GM12878 (cell line): Measurements from ENCODE around the gene MUC21. TPM values are rescaled to one million over a fixed set of nuclear protein-coding genes. Genes with fewer than 3 reads are reported as not detected.
"Not testable (repeated sequence)": the region's sequence is repeated elsewhere in the genome, so short reads cannot be mapped to it uniquely, and the experiment has no call there.

Experiments
- ATAC-seq: fragments of 200-7000 bp; cut with Tn5 transposase; 3 replicates; pipeline ENCODE4 v1.9.1; 2020; ENCODE audit warnings: mild to moderate bottlenecking, moderate library complexity
- BruUV-seq: library from RNA; stranded (reverse); fragments of 400-500 nt; replicated peaks from 2 replicates; lab custom pipeline; 2021; lab: Mats Ljungman, UMichigan
- CTCF ChIA-PET: fragments of 300-600 bp; sonication (Branson Sonifier 250); formaldehyde crosslinking; extraction: SDS; loops from one replicate; lab custom pipeline; 2021; ENCODE audit warnings: inconsistent platforms; lab: Yijun Ruan, JAX
- POLR2A ChIA-PET: fragments of 350-600 bp; formaldehyde crosslinking; extraction: SDS; loops from one replicate; lab custom pipeline; 2021; ENCODE audit warnings: inconsistent platforms; lab: Charles Lee
- RAD21 ChIA-PET: fragments of 300-600 bp; sonication (Branson Sonifier 250); formaldehyde crosslinking; loops from one replicate; lab custom pipeline; 2023; ENCODE audit warnings: antibody characterized with exemption; ENCODE audit not compliant: unreplicated experiment; lab: Charles Lee
- SMC1A ChIA-PET: fragments of 300-600 bp; sonication (Branson Sonifier 250); formaldehyde crosslinking; loops from one replicate; lab custom pipeline; 2023; ENCODE audit not compliant: unreplicated experiment, uncharacterized antibody; lab: Charles Lee
- DNase-seq: peaks from one replicate; pipeline ENCODE4 v3.0.0-alpha.2; 2011; ENCODE audit warnings: low read depth, low spot score
- FAIRE-seq: peaks from 3 replicates; lab custom pipeline; 2011; peaks lifted over from hg19 to GRCh38; lab: Jason Lieb, UNC
- H2AFZ ChIP-seq: 2 replicates; pipeline ENCODE4 v1.6.0; 2011; ENCODE audit warnings: low read depth, low read length, control low read depth; ENCODE audit not compliant: control insufficient read depth
- H3K27ac ChIP-seq: 2 replicates; pipeline ENCODE4 v1.5.1; 2011; ENCODE audit warnings: control low read depth; ENCODE audit not compliant: control insufficient read depth, insufficient read depth
- H3K27me3 ChIP-seq, 2 experiments: replicated peaks in 1 of 2; 2 replicates each; pipeline versions ENCODE4 v1.6.0 to v1.6.1; 2011; ENCODE audit warnings: low read length in 1 of 2; ENCODE audit not compliant: control insufficient read depth in 2 of 2, insufficient read depth in 2 of 2
- H3K36me3 ChIP-seq, 2 experiments: 2 replicates each; pipeline ENCODE4 v1.5.1; 2011; ENCODE audit warnings: low read length in 1 of 2; ENCODE audit not compliant: control insufficient read depth in 2 of 2, insufficient read depth in 2 of 2
- H3K4me1 ChIP-seq: 2 replicates; pipeline ENCODE4 v1.6.1; 2011; ENCODE audit warnings: mild to moderate bottlenecking, low read length, moderate library complexity, mixed read lengths; ENCODE audit not compliant: control insufficient read depth, insufficient read depth
- H3K4me2 ChIP-seq: 2 replicates; pipeline ENCODE4 v1.6.0; 2011; ENCODE audit warnings: control low read depth; ENCODE audit not compliant: control insufficient read depth, insufficient read depth
- H3K4me3 ChIP-seq: fragments of 200-600 bp; sonication (generic); 2 replicates; pipeline ENCODE4 v1.5.1; 2016
- H3K79me2 ChIP-seq: 2 replicates; pipeline ENCODE4 v1.6.0; 2011; ENCODE audit warnings: low read length; ENCODE audit not compliant: control insufficient read depth, insufficient read depth
- H3K9ac ChIP-seq: 2 replicates; pipeline ENCODE4 v1.8.0; 2011; ENCODE audit warnings: low read length, control low read depth, mixed read lengths; ENCODE audit not compliant: control insufficient read depth, insufficient read depth
- H3K9me3 ChIP-seq: replicated peaks from 3 replicates; pipeline ENCODE4 v1.5.1; 2011; ENCODE audit warnings: mild to moderate bottlenecking, low read length; ENCODE audit not compliant: control insufficient read depth, insufficient read depth
- H4K20me1 ChIP-seq: 2 replicates; pipeline ENCODE4 v1.6.0; 2011; ENCODE audit not compliant: control insufficient read depth, insufficient read depth
- BCL3 ChIP-seq: IDR thresholded peaks from 2 replicates; pipeline ENCODE4 v1.6.1; 2011; ENCODE audit warnings: borderline replicate concordance, low read depth, mild to moderate bottlenecking, moderate library complexity, low read length; ENCODE audit not compliant: insufficient read depth, poor library complexity, severe bottlenecking
- JUND ChIP-seq: IDR thresholded peaks from 2 replicates; pipeline ENCODE4 v1.6.1; 2012; ENCODE audit warnings: low read depth, mild to moderate bottlenecking, low read length, improper control_type of control experiment, moderate library complexity
- KLF5 ChIP-seq: fragments of 450-650 bp; IDR thresholded peaks from 2 replicates; pipeline ENCODE4 v1.6.1; 2014; ENCODE audit warnings: mild to moderate bottlenecking; ENCODE audit not compliant: partially characterized antibody
- NR2C2 ChIP-seq: IDR thresholded peaks from 2 replicates; pipeline ENCODE4 v1.6.1; 2011; ENCODE audit warnings: borderline replicate concordance, low read depth; ENCODE audit not compliant: control insufficient read depth, insufficient read length
- PML ChIP-seq: IDR thresholded peaks from 2 replicates; pipeline ENCODE4 v1.6.1; 2012; ENCODE audit warnings: low read length, inconsistent platforms
- RAD51 ChIP-seq: fragments of 450-650 bp; IDR thresholded peaks from 2 replicates; pipeline ENCODE4 v1.6.1; 2016; ENCODE audit warnings: moderate library complexity, mild to moderate bottlenecking, inconsistent platforms
- ZBTB11 ChIP-seq: fragments of 450-650 bp; formaldehyde crosslinking; IDR thresholded peaks from 2 replicates; pipeline ENCODE4 v1.5.0; 2022; ENCODE audit warnings: mild to moderate bottlenecking, missing genetic modification characterization
- WGBS: methylation state at CpG from one replicate; pipeline ENCODE4 v1.1.6; 2016; ENCODE audit warnings: low lambda C conversion rate; ENCODE audit not compliant: insufficient replicate concordance, insufficient coverage; ENCODE audit errors: missing lambda C conversion rate; 5-methylcytosine and 5-hydroxymethylcytosine counted together
- in situ Hi-C: fragments of 300-500 bp; cut with MboI; formaldehyde crosslinking; loops from 9 replicates; pipeline ENCODE4 v1.14.3; 2018; ENCODE audit warnings: mixed read lengths
- intact Hi-C: fragments of 100-400 bp; cut with micrococcal nuclease; formaldehyde crosslinking; loops from one replicate; pipeline ENCODE4 v1.14.2; 2022; ENCODE audit not compliant: unreplicated experiment
- polyA plus RNA-seq, 11 experiments: library from polyadenylated mRNA; depleted of rRNA in 4 of 11; unstranded in 6 of 11; stranded (reverse) in 5 of 11; fragments of >200 nt; fragmentation: Nextera tagmentation in 4 of 11; fragmentation: Illumina TruSeq in 1 of 11; extraction: Ambion mirVana in 4 of 11; extraction: Trizol in 1 of 11; gene quantifications; 1 replicate in 1 of 11; 2 replicates in 10 of 11; pipeline versions ENCODE4 v1.2.1 to v1.2.3, GENCODE V29; 2011 to 2016; ENCODE audit warnings: inconsistent platforms in 2 of 11, missing spikeins in 2 of 11, low read depth in 1 of 11
- total RNA-seq, 4 experiments: library from RNA; depleted of rRNA in 3 of 4; stranded (reverse); fragments of >200 nt in 3 of 4; fragmentation: Illumina TruSeq in 1 of 4; extraction: Trizol in 1 of 4; gene quantifications; 2 replicates each; pipeline versions ENCODE4 v1.2.1 to v1.2.3, GENCODE V29; 2013 to 2021
- TF ChIP-seq, protein P1 (sequence below): fragments of 450-650 bp; IDR thresholded peaks from 2 replicates; pipeline ENCODE4 v1.6.1; 2016; ENCODE audit warnings: mild to moderate bottlenecking, moderate library complexity, borderline replicate concordance

The MUC21 gene
- total and polyA plus RNA-seq, 10 of the 15 experiments (the other 5 are each of a cell fraction or from before 2014, with no cell fraction given), result 0.02 TPM; not detected in 9

DNA sequence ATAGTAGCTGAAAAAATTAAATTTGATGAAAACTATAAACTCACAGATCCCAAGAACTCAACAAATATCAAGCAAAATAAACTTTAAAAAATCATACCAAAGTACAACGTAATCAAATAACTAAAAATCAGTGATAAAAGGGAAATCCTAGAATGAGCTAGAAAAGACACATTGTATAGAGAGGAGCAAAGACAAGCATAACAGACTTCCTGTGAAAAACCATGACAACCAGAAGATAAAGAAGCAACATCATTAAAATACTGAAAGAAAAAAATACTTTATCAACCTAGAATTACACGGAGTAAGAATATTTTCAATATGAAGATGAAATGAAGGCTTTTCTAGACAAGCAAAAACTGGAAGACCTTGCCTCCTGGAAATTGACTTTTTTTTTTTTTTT is 36.5 kb downstream of the MUC21 start:
- in situ Hi-C loops, result no loop called here
- H3K4me3 ChIP-seq, result no peak overlapping the region
- intact Hi-C loops, result no loop called here
- H3K36me3 ChIP-seq, result no peaks in the 10 kb centered on the region
- TF ChIP-seq KLF5 (no peak), JUND (no peak), BCL3 (no peak), ZBTB11 (CRISPR knock-in tag) (no peak), RAD51 (no peak), NR2C2 (no peak), PML (no peak)
- TF ChIP-seq, protein P1, sequence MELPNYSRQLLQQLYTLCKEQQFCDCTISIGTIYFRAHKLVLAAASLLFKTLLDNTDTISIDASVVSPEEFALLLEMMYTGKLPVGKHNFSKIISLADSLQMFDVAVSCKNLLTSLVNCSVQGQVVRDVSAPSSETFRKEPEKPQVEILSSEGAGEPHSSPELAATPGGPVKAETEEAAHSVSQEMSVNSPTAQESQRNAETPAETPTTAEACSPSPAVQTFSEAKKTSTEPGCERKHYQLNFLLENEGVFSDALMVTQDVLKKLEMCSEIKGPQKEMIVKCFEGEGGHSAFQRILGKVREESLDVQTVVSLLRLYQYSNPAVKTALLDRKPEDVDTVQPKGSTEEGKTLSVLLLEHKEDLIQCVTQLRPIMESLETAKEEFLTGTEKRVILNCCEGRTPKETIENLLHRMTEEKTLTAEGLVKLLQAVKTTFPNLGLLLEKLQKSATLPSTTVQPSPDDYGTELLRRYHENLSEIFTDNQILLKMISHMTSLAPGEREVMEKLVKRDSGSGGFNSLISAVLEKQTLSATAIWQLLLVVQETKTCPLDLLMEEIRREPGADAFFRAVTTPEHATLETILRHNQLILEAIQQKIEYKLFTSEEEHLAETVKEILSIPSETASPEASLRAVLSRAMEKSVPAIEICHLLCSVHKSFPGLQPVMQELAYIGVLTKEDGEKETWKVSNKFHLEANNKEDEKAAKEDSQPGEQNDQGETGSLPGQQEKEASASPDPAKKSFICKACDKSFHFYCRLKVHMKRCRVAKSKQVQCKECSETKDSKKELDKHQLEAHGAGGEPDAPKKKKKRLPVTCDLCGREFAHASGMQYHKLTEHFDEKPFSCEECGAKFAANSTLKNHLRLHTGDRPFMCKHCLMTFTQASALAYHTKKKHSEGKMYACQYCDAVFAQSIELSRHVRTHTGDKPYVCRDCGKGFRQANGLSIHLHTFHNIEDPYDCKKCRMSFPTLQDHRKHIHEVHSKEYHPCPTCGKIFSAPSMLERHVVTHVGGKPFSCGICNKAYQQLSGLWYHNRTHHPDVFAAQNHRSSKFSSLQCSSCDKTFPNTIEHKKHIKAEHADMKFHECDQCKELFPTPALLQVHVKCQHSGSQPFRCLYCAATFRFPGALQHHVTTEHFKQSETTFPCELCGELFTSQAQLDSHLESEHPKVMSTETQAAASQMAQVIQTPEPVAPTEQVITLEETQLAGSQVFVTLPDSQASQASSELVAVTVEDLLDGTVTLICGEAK, result no peak
- TF ChIP-seq, all 136 proteins: peak for 0
- no peak overlapping the region for H3K4me2 ChIP-seq
- RAD21 ChIA-PET, result no interaction called here
- ATAC-seq (no peak), FAIRE-seq (no peak), DNase-seq (no peak)
- POLR2A ChIA-PET, result no interaction called here
- H3K79me2 ChIP-seq, result no peaks in the 10 kb centered on the region
- H3K9me3 ChIP-seq, result no peaks in the 10 kb centered on the region; the same call in 2 of the 3 replicates
- no peaks in the 10 kb centered on the region for H4K20me1 ChIP-seq
- no TSS peak for BruUV-seq
- no peaks in the 10 kb centered on the region for H3K27me3 ChIP-seq
- CTCF ChIA-PET, result no interaction called here
- no peak overlapping the region for H2AFZ ChIP-seq
- no peak overlapping the region for H3K27ac ChIP-seq
- H3K4me1 ChIP-seq, result no peaks in the 10 kb centered on the region
- SMC1A ChIA-PET, result no interaction called here
- 58% methylated on average over 2 of the region's 2 CpGs for WGBS
- no peak overlapping the region for H3K9ac ChIP-seq

- H3K4me1 ChIP-seq, in situ Hi-C loops, BruUV-seq, H3K4me3 ChIP-seq, FAIRE-seq, POLR2A ChIA-PET, H3K79me2 ChIP-seq, H2AFZ ChIP-seq, DNase-seq, H3K4me2 ChIP-seq, ATAC-seq, SMC1A ChIA-PET, H3K9me3 ChIP-seq, H4K20me1 ChIP-seq, H3K36me3 ChIP-seq, H3K27ac ChIP-seq, H3K9ac ChIP-seq, intact Hi-C loops, H3K27me3 ChIP-seq, CTCF ChIA-PET: not testable (repeated sequence)
- RAD21 ChIA-PET, result interaction anchor here (1.2 kb wide), 1 partner anchor 17 kb away, joined by 3 read pairs; no protein-coding TSS in a partner anchor
- 79% methylated on average over 24 of the region's 36 CpGs for WGBS
Measured at GRCh38 chr6:31020631-31021255, 37.2 kb downstream of the MUC21 start.
